Measurements from ENCODE around the gene PTPRG. TPM values are rescaled to one million over a fixed set of nuclear protein-coding genes. Genes with fewer than 3 reads are reported as not detected.

PTPRG gene
- total RNA-seq, 2 experiments from 2014 or later = not detected

GRCh38 chr3:62343755-62344154, 782.4 kb downstream of the PTPRG start:
- H3K27ac Mint-ChIP-seq = no peak overlapping the region
- no peaks in the 10 kb centered on the region for H3K36me3 Mint-ChIP-seq (ENCODE audit: low read depth)
- CTCF ChIA-PET = no interaction called here
- ATAC-seq (no peak), DNase-seq (no peak)
- H3K4me1 Mint-ChIP-seq (ENCODE audit: low read depth) = no peaks in the 10 kb centered on the region
- H3K4me3 Mint-ChIP-seq = no peak overlapping the region
- H3K9me3 Mint-ChIP-seq (ENCODE audit: insufficient read depth) = no peaks in the 10 kb centered on the region
- POLR2A ChIA-PET = no interaction called here
- H3K27me3 Mint-ChIP-seq (ENCODE audit: low read depth) = no peaks in the 10 kb centered on the region

All from activated CD8-positive, alpha-beta T cell treated with anti-CD3 and anti-CD28 coated beads, Interleukin-2, amount 10 ng/mL, durations not matched to agents 7 days and 5 days (primary cell).